MM.1S (cell line): ENCODE results near the gene KIRREL3.

ENCODE experiments used
- DNase-seq: peaks from one replicate; pipeline ENCODE4 v3.0.0-alpha.2; 2015
- H2AFZ ChIP-seq: fragments of 300-600 bp; sonication (generic); 2 replicates; pipeline ENCODE4 v1.6.0; 2016; ENCODE audit warnings: antibody characterized with exemption, low read length
- H3F3A ChIP-seq: fragments of 300-600 bp; sonication (generic); 2 replicates; pipeline ENCODE4 v1.6.1; 2016; ENCODE audit warnings: mild to moderate bottlenecking, antibody characterized with exemption, low read length, moderate library complexity, mixed read lengths; ENCODE audit not compliant: insufficient read depth
- H3K27ac ChIP-seq: fragments of 300-600 bp; sonication (generic); 2 replicates; pipeline ENCODE4 v1.5.1; 2016; ENCODE audit warnings: mild to moderate bottlenecking, low read length
- H3K27me3 ChIP-seq: fragments of 300-600 bp; sonication (generic); replicated peaks from 2 replicates; pipeline ENCODE4 v1.6.0; 2016; ENCODE audit warnings: low read length; ENCODE audit not compliant: insufficient read depth
- H3K36me3 ChIP-seq: fragments of 300-600 bp; sonication (generic); replicated peaks from 2 replicates; pipeline ENCODE4 v1.6.1; 2016; ENCODE audit warnings: mild to moderate bottlenecking, low read length, mixed read lengths; ENCODE audit not compliant: insufficient read depth
- H3K4me1 ChIP-seq: fragments of 300-600 bp; sonication (generic); 2 replicates; pipeline ENCODE4 v1.6.1; 2016; ENCODE audit warnings: low read length, mixed read lengths
- H3K4me2 ChIP-seq: fragments of 300-600 bp; sonication (generic); 2 replicates; pipeline ENCODE4 v1.6.0; 2016; ENCODE audit warnings: low read depth, low read length
- H3K4me3 ChIP-seq: fragments of 300-600 bp; sonication (generic); 2 replicates; pipeline ENCODE4 v1.5.1; 2016; ENCODE audit warnings: low read length, mixed read lengths
- H3K79me2 ChIP-seq: fragments of 300-600 bp; sonication (generic); 2 replicates; pipeline ENCODE4 v1.6.1; 2016; ENCODE audit warnings: mixed run types, low read length, mixed read lengths
- H3K9ac ChIP-seq: fragments of 300-600 bp; sonication (generic); 2 replicates; pipeline ENCODE4 v1.6.1; 2016; ENCODE audit warnings: low read length, mixed read lengths
- H3K9me2 ChIP-seq: fragments of 300-600 bp; sonication (generic); replicated peaks from 2 replicates; pipeline ENCODE4 v1.6.1; 2016; ENCODE audit warnings: mild to moderate bottlenecking, low read length, mixed read lengths; ENCODE audit not compliant: insufficient read depth
- H3K9me3 ChIP-seq: fragments of 300-600 bp; sonication (generic); replicated peaks from 2 replicates; pipeline ENCODE4 v1.6.1; 2016; ENCODE audit warnings: mild to moderate bottlenecking, low read length, mixed read lengths; ENCODE audit not compliant: insufficient read depth
- H4K20me1 ChIP-seq: fragments of 300-600 bp; sonication (generic); 2 replicates; pipeline ENCODE4 v1.6.1; 2016; ENCODE audit warnings: mild to moderate bottlenecking, low read length, moderate library complexity, mixed read lengths; ENCODE audit not compliant: insufficient read depth
- CTCF ChIP-seq: fragments of 300-600 bp; sonication (generic); IDR thresholded peaks from 2 replicates; pipeline ENCODE4 v1.5.1; 2016; ENCODE audit warnings: antibody characterized with exemption, low read length, mixed read lengths
- EZH2 ChIP-seq: fragments of 300-600 bp; sonication (generic); optimal IDR thresholded peaks from 2 replicates; pipeline ENCODE3; 2017; ENCODE audit warnings: low read depth, mild to moderate bottlenecking, antibody characterized with exemption, low read length, mixed read lengths
- EZH2phosphoT487 ChIP-seq: fragments of 300-600 bp; sonication (generic); IDR thresholded peaks from 2 replicates; pipeline ENCODE4 v1.6.1; 2018; ENCODE audit warnings: antibody characterized with exemption, low read length

Gene KIRREL3

GRCh38 chr11:126515501-126515900 is 485.1 kb downstream of the KIRREL3 start:
- H3K27ac ChIP-seq = no peak overlapping the region
- TF ChIP-seq EZH2 (no peak), EZH2phosphoT487 (no peak), CTCF (no peak)
- no peaks in the 10 kb centered on the region for H3K9me2 ChIP-seq
- no peak overlapping the region for H3K4me2 ChIP-seq
- no peaks in the 10 kb centered on the region for H3F3A ChIP-seq
- H4K20me1 ChIP-seq = no peaks in the 10 kb centered on the region
- no peak overlapping the region for H3K9ac ChIP-seq
- H3K4me1 ChIP-seq = no peaks in the 10 kb centered on the region
- no peak for DNase-seq
- H3K79me2 ChIP-seq = no peaks in the 10 kb centered on the region
- H3K27me3 ChIP-seq = 0 out of 2 replicates have a peak, but pooled peaks cover 6% of the 10 kb centered on the region
- no peak overlapping the region for H2AFZ ChIP-seq
- no peak overlapping the region for H3K4me3 ChIP-seq
- no peaks in the 10 kb centered on the region for H3K9me3 ChIP-seq
- H3K36me3 ChIP-seq = no peaks in the 10 kb centered on the region

- Histone ChIP-seq H3K9me3 (no peaks in the 10 kb centered on the region), H3K9me2 (no peaks in the 10 kb centered on the region), H4K20me1 (no peaks in the 10 kb centered on the region), H2AFZ (no peak overlapping the region), H3K36me3 (no peaks in the 10 kb centered on the region), H3K4me2 (no peak overlapping the region), H3K4me3 (no peak overlapping the region), H3K27ac (no peak overlapping the region), H3K9ac (no peak overlapping the region), H3K27me3 (0 out of 2 replicates have a peak, but pooled peaks cover 6% of the 10 kb centered on the region), H3F3A (no peaks in the 10 kb centered on the region), H3K4me1 (no peaks in the 10 kb centered on the region), H3K79me2 (no peaks in the 10 kb centered on the region)
- no peak for DNase-seq
- no peak for TF ChIP-seq EZH2phosphoT487
- TF ChIP-seq CTCF = no peak
- no peak for TF ChIP-seq EZH2
Observed at GRCh38 chr11:126514061-126514693, 486.4 kb downstream of the KIRREL3 start.

- Histone ChIP-seq H3F3A (no peaks in the 10 kb centered on the region), H3K27me3 (0 out of 2 replicates have a peak, but pooled peaks cover under 1% of the 10 kb centered on the region), H2AFZ (no peak overlapping the region), H4K20me1 (no peaks in the 10 kb centered on the region), H3K79me2 (no peaks in the 10 kb centered on the region), H3K9me3 (no peaks in the 10 kb centered on the region), H3K9ac (no peak overlapping the region), H3K9me2 (no peaks in the 10 kb centered on the region), H3K36me3 (no peaks in the 10 kb centered on the region), H3K4me1 (no peaks in the 10 kb centered on the region), H3K27ac (no peak overlapping the region), H3K4me3 (no peak overlapping the region), H3K4me2 (no peak overlapping the region)
- DNase-seq = no peak
- TF ChIP-seq EZH2 = no peak
- no peak for TF ChIP-seq CTCF
- no peak for TF ChIP-seq EZH2phosphoT487
Observed at GRCh38 chr11:126512741-126513715, 487.5 kb downstream of the KIRREL3 start.
